Measurements from ENCODE around the gene TGFBR2.

TGFBR2 gene

DNA sequence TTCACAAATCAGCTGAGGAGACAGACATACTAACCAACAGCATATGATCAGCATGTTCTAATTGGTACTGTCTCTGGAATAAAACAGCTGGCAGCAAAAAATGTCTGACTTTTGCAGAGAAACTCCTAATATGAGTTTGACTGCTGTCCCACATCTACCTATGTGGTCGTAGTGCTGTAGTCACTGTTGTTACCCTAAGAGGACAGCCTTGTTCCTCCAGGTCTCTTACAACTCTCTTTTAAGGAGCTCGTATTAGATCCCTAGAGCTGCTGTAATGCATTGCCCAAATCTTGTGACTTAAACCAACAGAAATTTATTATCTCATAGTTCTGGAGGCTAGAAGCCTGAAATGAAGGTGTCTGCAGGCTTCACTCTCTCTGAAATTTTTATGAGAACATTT lies 92.1 kb downstream of the TGFBR2 start:
- no peak for DNase-seq (ENCODE audit: low spot score)
- TF ChIP-seq, protein P1, sequence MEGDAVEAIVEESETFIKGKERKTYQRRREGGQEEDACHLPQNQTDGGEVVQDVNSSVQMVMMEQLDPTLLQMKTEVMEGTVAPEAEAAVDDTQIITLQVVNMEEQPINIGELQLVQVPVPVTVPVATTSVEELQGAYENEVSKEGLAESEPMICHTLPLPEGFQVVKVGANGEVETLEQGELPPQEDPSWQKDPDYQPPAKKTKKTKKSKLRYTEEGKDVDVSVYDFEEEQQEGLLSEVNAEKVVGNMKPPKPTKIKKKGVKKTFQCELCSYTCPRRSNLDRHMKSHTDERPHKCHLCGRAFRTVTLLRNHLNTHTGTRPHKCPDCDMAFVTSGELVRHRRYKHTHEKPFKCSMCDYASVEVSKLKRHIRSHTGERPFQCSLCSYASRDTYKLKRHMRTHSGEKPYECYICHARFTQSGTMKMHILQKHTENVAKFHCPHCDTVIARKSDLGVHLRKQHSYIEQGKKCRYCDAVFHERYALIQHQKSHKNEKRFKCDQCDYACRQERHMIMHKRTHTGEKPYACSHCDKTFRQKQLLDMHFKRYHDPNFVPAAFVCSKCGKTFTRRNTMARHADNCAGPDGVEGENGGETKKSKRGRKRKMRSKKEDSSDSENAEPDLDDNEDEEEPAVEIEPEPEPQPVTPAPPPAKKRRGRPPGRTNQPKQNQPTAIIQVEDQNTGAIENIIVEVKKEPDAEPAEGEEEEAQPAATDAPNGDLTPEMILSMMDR (IDR thresholded peaks at IDR 0.05; ENCODE audit: extremely low read depth, missing control alignments) = no peak

- TF ChIP-seq, protein P1 (IDR thresholded peaks at IDR 0.05; ENCODE audit: extremely low read depth, missing control alignments) = no peak
These were observed 93.5 kb downstream of the TGFBR2 start for GRCh38 chr3:30699927-30700326.

DNA sequence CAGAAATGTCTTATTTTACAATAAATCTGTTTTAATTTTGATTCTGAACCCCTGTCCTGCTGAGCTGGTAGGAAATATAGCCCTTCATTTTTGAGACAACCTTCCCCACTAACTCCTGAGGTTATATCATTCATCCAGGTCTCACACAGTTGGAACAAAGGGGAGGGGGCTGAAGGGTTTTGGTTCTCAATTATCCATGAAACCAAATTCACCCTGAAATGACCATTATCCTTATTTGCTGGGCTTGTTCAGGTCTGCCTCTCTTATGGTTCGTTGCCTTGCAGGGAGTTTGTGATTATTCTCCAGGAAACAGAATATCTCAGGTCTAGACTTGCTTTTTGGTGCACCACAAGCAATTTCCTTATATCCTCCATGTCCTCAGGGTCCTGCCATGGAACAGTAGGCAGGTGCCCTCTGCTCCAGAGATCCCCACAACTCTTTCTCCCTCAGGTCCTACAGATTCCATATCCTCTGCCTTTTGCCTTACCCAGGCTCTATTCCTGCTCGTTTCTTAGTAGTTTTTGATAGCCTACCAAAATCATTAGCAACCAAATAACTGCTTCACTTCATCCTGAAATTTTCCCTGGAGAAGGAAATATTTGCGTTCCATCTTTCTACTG lies 94.4 kb downstream of the TGFBR2 start:
- DNase-seq (ENCODE audit: low spot score) = no peak
- TF ChIP-seq, protein P1 (IDR thresholded peaks at IDR 0.05; ENCODE audit: extremely low read depth, missing control alignments) = no peak

More at GRCh38 chr3:30699927-30700326, 93.5 kb downstream of the TGFBR2 start:
- no peak for DNase-seq (ENCODE audit: low spot score)

DNA sequence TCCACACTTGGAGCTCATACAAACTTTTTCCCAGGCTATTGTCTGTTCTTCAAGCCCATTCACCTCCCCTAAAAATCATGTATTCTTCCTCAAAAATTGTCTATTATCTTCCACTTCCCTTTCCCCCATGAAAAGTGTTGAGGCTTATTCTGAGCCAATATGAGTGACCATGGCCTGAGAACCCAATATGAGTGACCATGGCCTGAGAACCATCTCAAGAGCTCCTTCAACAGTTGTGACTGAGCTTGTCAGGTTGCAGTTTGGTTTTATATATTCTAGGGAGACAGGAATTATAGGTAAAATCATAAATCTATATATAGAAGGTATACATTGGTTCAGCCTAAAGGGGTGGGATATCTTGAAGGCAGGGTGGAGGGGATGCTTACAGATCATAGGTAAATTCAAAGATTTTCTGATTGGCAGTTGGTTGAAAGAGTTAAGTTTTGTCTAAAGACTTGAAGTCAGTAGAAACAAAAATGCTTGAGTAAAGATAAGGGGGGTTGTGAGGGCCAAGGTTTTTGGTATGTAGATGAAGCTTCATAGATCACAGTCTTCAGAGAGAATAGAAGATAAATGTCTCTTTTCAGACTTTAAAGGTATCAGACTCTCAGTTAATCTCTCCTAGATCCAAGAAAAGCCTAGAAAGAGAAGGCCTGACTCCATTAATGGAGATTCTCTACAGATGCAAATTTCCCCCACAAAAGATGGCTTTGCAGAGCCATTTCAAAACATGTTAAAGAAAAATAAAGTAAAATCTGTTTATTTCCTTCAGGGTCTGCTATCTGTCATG lies 95.8 kb downstream of the TGFBR2 start:
- TF ChIP-seq, protein P1 (IDR thresholded peaks at IDR 0.05; ENCODE audit: extremely low read depth, missing control alignments) = no peak

GRCh38 chr3:30702828-30703397 lies 96.5 kb downstream of the TGFBR2 start:
- TF ChIP-seq, protein P1 (IDR thresholded peaks at IDR 0.05; ENCODE audit: extremely low read depth, missing control alignments) = no peak
- no peak for DNase-seq (ENCODE audit: low spot score)

More for the DNA sequence above, 95.8 kb downstream of the TGFBR2 start:
- no peak for DNase-seq (ENCODE audit: low spot score)

GRCh38 chr3:30704931-30705890 lies 98.8 kb downstream of the TGFBR2 start:
- no peak for DNase-seq (ENCODE audit: low spot score)
- TF ChIP-seq, protein P1 (IDR thresholded peaks at IDR 0.05; ENCODE audit: extremely low read depth, missing control alignments) = no peak
